Fibroblast of pulmonary artery (primary cell): ENCODE measurements around the gene UST.

ENCODE experiments used
- DNase-seq: peaks from one replicate; pipeline ENCODE4 v3.0.0-alpha.2; 2010; ENCODE audit warnings: low read depth
- H3K4me3 ChIP-seq: replicated peaks from 2 replicates; pipeline ENCODE4 v1.5.1; 2011; ENCODE audit warnings: low read depth, mild to moderate bottlenecking, control low read depth, low read length, moderate library complexity
- TF ChIP-seq, protein P1 (sequence below): IDR thresholded peaks from 2 replicates; pipeline ENCODE4 v1.5.1; 2011; ENCODE audit warnings: mild to moderate bottlenecking, control low read depth, low read length, inconsistent platforms; ENCODE audit errors: missing control alignments

Gene UST

DNA sequence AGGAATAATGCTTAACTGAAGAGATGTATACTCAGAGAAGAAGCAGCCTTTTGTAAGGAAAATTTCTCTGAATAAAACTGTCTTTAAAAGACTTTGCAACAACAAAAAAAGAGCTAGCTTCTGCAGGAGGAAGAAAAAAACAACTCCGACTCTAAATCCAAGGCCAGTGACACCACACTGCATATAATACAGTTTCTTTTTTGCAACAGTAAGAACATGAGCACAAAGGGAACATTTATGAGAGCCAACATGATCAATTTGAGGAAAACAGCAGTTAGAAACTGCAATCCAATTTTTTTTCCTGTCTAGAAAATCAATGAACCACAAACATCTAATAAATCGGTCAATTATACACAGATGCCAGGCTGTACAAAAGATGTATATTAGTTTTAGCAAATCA lies 42.9 kb upstream of the UST start:
- TF ChIP-seq, protein P1, sequence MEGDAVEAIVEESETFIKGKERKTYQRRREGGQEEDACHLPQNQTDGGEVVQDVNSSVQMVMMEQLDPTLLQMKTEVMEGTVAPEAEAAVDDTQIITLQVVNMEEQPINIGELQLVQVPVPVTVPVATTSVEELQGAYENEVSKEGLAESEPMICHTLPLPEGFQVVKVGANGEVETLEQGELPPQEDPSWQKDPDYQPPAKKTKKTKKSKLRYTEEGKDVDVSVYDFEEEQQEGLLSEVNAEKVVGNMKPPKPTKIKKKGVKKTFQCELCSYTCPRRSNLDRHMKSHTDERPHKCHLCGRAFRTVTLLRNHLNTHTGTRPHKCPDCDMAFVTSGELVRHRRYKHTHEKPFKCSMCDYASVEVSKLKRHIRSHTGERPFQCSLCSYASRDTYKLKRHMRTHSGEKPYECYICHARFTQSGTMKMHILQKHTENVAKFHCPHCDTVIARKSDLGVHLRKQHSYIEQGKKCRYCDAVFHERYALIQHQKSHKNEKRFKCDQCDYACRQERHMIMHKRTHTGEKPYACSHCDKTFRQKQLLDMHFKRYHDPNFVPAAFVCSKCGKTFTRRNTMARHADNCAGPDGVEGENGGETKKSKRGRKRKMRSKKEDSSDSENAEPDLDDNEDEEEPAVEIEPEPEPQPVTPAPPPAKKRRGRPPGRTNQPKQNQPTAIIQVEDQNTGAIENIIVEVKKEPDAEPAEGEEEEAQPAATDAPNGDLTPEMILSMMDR = no peak
- no peak overlapping the region for H3K4me3 ChIP-seq

DNA sequence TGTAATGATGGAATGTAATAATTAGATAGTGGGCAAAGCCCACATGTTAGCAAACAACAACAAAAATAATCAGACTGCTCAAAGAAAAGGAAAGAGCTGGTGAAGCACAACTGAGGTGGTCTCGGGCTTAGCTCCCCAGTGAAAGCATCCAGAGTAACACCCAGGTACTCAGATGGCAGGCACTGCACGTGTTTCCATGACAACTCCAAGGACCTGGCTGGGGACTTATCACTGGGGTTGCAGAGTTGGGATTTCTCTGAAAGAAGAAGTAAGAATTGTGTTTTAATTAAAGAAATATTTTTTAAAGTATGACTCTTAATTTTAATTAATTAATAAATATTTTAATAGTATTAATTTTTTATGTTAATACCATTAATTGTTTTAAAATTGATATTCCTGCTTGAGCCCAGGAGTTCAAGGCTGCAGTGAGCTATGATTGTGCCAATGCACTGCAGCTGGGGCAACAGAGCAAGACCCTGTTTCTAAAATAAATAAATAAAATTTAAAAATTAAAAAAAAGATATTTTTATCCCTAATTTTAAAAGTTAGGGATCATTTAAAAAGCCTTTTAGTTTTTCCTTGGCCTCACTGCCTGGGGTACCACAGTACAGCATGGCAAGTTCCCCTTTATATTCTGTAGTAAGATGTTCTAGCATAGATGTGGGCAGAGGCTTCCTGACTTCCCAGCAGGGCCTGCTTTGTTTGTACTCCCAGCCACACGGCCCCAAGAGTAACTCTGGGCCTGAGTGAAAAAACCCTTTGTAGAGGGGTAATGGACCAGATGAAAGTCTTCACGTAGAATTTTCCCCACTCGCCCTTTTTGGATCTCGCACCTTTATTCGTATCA lies 42.2 kb upstream of the UST start:
- no peak overlapping the region for H3K4me3 ChIP-seq

More for the DNA sequence above, 42.9 kb upstream of the UST start:
- DNase-seq = no peak

DNA sequence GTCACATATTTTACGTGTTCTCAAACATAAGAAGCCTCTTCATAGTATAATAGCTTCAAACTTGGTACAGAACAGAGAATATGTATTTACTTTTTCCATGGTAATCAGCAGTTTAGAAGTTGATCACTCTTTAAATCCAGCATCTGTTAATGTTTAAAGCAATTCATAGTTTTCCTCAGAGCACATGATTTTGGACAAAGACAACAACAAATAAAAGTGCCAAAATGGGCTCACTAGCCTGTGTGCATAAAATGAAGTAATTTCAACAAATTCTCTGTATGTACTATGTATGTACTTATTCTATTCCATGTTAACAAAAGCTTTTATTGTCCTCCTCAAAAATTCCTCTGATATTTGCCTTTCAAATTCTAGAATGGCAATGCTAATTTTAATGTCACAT lies 38.1 kb upstream of the UST start:
- no peak overlapping the region for H3K4me3 ChIP-seq
- TF ChIP-seq, protein P1 = no peak
- no peak for DNase-seq

More for the DNA sequence above, 42.2 kb upstream of the UST start:
- no peak for DNase-seq
- TF ChIP-seq, protein P1 = no peak

DNA sequence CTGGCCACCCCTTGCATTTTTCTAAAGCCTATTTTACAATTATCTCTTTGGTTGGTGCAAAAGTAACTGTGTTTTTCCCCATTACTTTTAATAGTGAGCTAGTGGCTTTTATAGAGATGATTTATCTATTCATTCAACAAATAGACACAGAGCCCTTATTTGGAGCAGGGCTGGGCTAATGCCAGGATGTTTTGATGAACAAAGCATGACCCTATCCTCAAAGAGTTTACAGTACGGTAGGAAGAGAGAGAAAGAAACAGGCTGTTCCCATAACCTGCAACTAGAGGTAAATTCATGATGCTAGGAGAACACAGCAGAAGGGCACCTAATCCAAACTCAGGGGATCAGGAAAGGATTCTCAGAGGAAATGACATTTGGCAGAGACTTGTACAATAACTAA lies 37.3 kb upstream of the UST start:
- DNase-seq = no peak
- no peak overlapping the region for H3K4me3 ChIP-seq
- TF ChIP-seq, protein P1 = no peak

DNA sequence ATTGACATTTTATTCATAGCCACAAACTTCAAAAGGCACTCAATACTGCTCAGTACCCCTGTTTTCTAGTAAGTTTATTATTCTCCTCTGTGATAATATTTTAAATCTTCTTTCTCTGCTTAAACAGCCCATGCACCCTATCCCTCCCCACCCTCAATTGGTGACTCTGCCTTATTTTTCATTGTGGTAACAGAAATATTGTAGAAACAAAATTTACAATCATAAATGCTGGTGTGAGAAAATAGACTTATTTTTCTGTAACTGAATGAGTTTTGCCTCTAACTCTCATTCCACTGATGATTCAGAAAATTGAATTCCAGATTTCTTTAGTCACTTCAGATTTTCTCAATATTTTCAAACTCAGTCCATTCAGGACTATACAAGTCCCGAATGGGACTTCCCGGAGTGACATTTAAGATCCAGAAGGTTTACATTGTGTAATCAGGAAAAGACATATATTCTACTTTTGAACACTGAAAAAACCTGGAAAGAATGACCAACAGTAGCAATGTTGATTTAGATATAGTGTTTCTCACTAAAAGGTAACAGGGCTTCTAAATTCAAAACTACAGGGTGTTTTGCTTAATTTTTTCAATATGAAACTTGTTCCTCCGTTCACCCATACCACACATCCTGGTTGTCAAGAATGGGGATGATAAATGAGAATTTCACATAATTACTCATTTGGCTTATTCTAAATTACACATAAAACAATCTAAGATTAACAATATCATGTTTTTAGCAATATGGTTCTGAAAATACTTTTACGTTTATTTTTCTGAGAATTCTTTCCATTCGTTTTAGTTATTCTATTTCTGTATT lies 34.8 kb upstream of the UST start:
- no peak for DNase-seq
- TF ChIP-seq, protein P1 = no peak
- no peak overlapping the region for H3K4me3 ChIP-seq

- TF ChIP-seq, protein P1 = no peak
- DNase-seq = no peak
- H3K4me3 ChIP-seq = no peak overlapping the region
Observed at GRCh38 chr6:148713033-148713738, 33.6 kb upstream of the UST start.
